ENCODE data around the gene PAGE2. TPM values are rescaled to one million over a fixed set of nuclear protein-coding genes. Genes with fewer than 3 reads are reported as not detected.
"Not testable (repeated sequence)": the region's sequence is repeated elsewhere in the genome, so short reads cannot be mapped to it uniquely, and the experiment has no call there.

Gene PAGE2
- total and polyA plus RNA-seq, 4 experiments from 2014 or later: not detected

- CTCF ChIA-PET (ENCODE audit: partially characterized antibody): no interaction called here
- Mint-ChIP-seq H3K9me3 (no peaks in the 10 kb centered on the region), H3K36me3 (no peaks in the 10 kb centered on the region), H3K4me3 (no peak overlapping the region), H3K27ac (no peak overlapping the region), H3K27me3 (no peaks in the 10 kb centered on the region), H3K4me1 (peaks cover 16 to 24% (median 19%) of the 10 kb centered on the region in 4 donors)
- intact Hi-C loops (cut with micrococcal nuclease): no loop called here
- no peaks in the 10 kb centered on the region for H3K36me3 ChIP-seq (ENCODE audit: insufficient read depth, low read length)
- peaks cover 26% of the 10 kb centered on the region for H3K4me1 ChIP-seq (ENCODE audit: insufficient read depth, low read length)
- no peak overlapping the region for H3K4me3 ChIP-seq (ENCODE audit: low read length in 2 of 2)
- POLR2A ChIA-PET (ENCODE audit: partially characterized antibody): no interaction called here
- no peaks in the 10 kb centered on the region for H3K9me3 ChIP-seq (ENCODE audit: control insufficient read depth in 1 of 2, low read length in 2 of 2)
- no peak for DNase-seq
- no peak overlapping the region for H3K27ac ChIP-seq (ENCODE audit: low read depth, low read length)
- H3K27me3 ChIP-seq (ENCODE audit: insufficient read depth, low read length): no peaks in the 10 kb centered on the region
Measured at GRCh38 chrX:55123900-55124299, 35.1 kb downstream of the PAGE2 start.

GRCh38 chrX:55127692-55128091 lies 38.9 kb downstream of the PAGE2 start:
- no peak overlapping the region for H3K27ac Mint-ChIP-seq
- no peaks in the 10 kb centered on the region for H3K9me3 ChIP-seq (ENCODE audit: control insufficient read depth in 1 of 2, low read length in 2 of 2)
- H3K36me3 Mint-ChIP-seq: no peaks in the 10 kb centered on the region
- no peaks in the 10 kb centered on the region for H3K9me3 Mint-ChIP-seq
- no peaks in the 10 kb centered on the region for H3K36me3 ChIP-seq (ENCODE audit: insufficient read depth, low read length)
- H3K4me1 Mint-ChIP-seq: no peaks in the 10 kb centered on the region
- POLR2A ChIA-PET (ENCODE audit: partially characterized antibody): no interaction called here
- no peaks in the 10 kb centered on the region for H3K4me1 ChIP-seq (ENCODE audit: insufficient read depth, low read length)
- no peaks in the 10 kb centered on the region for H3K27me3 ChIP-seq (ENCODE audit: insufficient read depth, low read length)
- H3K4me3 Mint-ChIP-seq: no peak overlapping the region
- no peak overlapping the region for H3K4me3 ChIP-seq (ENCODE audit: low read length in 2 of 2)
- H3K27me3 Mint-ChIP-seq: no peaks in the 10 kb centered on the region
- H3K27ac ChIP-seq (ENCODE audit: low read depth, low read length): no peak overlapping the region
- intact Hi-C loops (cut with micrococcal nuclease): no loop called here
- no peak for DNase-seq
- CTCF ChIA-PET (ENCODE audit: partially characterized antibody): no interaction called here

GRCh38 chrX:55129361-55129760 lies 40.5 kb downstream of the PAGE2 start:
- no peaks in the 10 kb centered on the region for H3K27me3 ChIP-seq (ENCODE audit: insufficient read depth, low read length)
- POLR2A ChIA-PET (ENCODE audit: partially characterized antibody): no interaction called here
- intact Hi-C loops (cut with micrococcal nuclease): no loop called here
- H3K27ac Mint-ChIP-seq: no peak overlapping the region
- no peak for DNase-seq
- H3K4me1 Mint-ChIP-seq: no peaks in the 10 kb centered on the region
- no peak overlapping the region for H3K4me3 Mint-ChIP-seq
- no peaks in the 10 kb centered on the region for H3K36me3 ChIP-seq (ENCODE audit: insufficient read depth, low read length)
- no peaks in the 10 kb centered on the region for H3K9me3 Mint-ChIP-seq
- no peak overlapping the region for H3K27ac ChIP-seq (ENCODE audit: low read depth, low read length)
- H3K27me3 Mint-ChIP-seq: no peaks in the 10 kb centered on the region
- no peaks in the 10 kb centered on the region for H3K36me3 Mint-ChIP-seq
- H3K9me3 ChIP-seq (ENCODE audit: control insufficient read depth in 1 of 2, low read length in 2 of 2): no peaks in the 10 kb centered on the region
- CTCF ChIA-PET (ENCODE audit: partially characterized antibody): no interaction called here
- H3K4me3 ChIP-seq (ENCODE audit: low read length in 2 of 2): no peak overlapping the region
- H3K4me1 ChIP-seq (ENCODE audit: insufficient read depth, low read length): no peaks in the 10 kb centered on the region

- Histone ChIP-seq H3K36me3 (ENCODE audit: insufficient read depth, low read length) (no peaks in the 10 kb centered on the region), H3K4me3 (ENCODE audit: low read length in 2 of 2) (no peak overlapping the region), H3K9me3 (ENCODE audit: control insufficient read depth in 1 of 2, low read length in 2 of 2) (no peaks in the 10 kb centered on the region), H3K27me3 (ENCODE audit: insufficient read depth, low read length) (no peaks in the 10 kb centered on the region), H3K4me1 (ENCODE audit: insufficient read depth, low read length) (no peaks in the 10 kb centered on the region), H3K27ac (ENCODE audit: low read depth, low read length) (no peak overlapping the region)
- ChIA-PET CTCF (ENCODE audit: partially characterized antibody) (interaction anchor here (1.6 kb wide), 1 partner anchor 10 kb away, joined by 5 read pairs; no protein-coding TSS in a partner anchor), POLR2A (ENCODE audit: partially characterized antibody) (no interaction called here)
- Mint-ChIP-seq H3K9me3 (no peaks in the 10 kb centered on the region), H3K36me3 (no peaks in the 10 kb centered on the region), H3K4me1 (no peaks in the 10 kb centered on the region), H3K27me3 (no peaks in the 10 kb centered on the region), H3K4me3 (no peak overlapping the region), H3K27ac (no peak overlapping the region)
- intact Hi-C loops (cut with micrococcal nuclease): loop anchor here (10.0 kb wide), 1 partner anchor 584 kb away; the partner anchor contains the start of gene RRAGB
- no peak for DNase-seq
Measured at GRCh38 chrX:55130481-55130880, 41.7 kb downstream of the PAGE2 start.

- H3K9me3 ChIP-seq (ENCODE audit: control insufficient read depth in 1 of 2, low read length in 2 of 2): no peaks in the 10 kb centered on the region
- no peaks in the 10 kb centered on the region for H3K4me1 ChIP-seq (ENCODE audit: insufficient read depth, low read length)
- Mint-ChIP-seq H3K36me3 (no peaks in the 10 kb centered on the region), H3K9me3 (no peaks in the 10 kb centered on the region), H3K4me1 (no peaks in the 10 kb centered on the region), H3K4me3 (no peak overlapping the region), H3K27me3 (no peaks in the 10 kb centered on the region), H3K27ac (no peak overlapping the region)
- POLR2A ChIA-PET (ENCODE audit: partially characterized antibody): no interaction called here
- DNase-seq: no peak
- H3K4me3 ChIP-seq (ENCODE audit: low read length in 2 of 2): no peak overlapping the region
- H3K36me3 ChIP-seq (ENCODE audit: insufficient read depth, low read length): no peaks in the 10 kb centered on the region
- CTCF ChIA-PET (ENCODE audit: partially characterized antibody): no interaction called here
- H3K27me3 ChIP-seq (ENCODE audit: insufficient read depth, low read length): no peaks in the 10 kb centered on the region
- no peak overlapping the region for H3K27ac ChIP-seq (ENCODE audit: low read depth, low read length)
- intact Hi-C loops (cut with micrococcal nuclease): loop anchor here (10.0 kb wide), 1 partner anchor 582 kb away; the partner anchor contains the start of gene RRAGB
Measured at GRCh38 chrX:55132416-55132815, 43.6 kb downstream of the PAGE2 start.

GRCh38 chrX:55135171-55135570 lies 46.4 kb downstream of the PAGE2 start:
- no peak overlapping the region for H3K27ac ChIP-seq (ENCODE audit: low read depth, low read length)
- intact Hi-C loops (cut with micrococcal nuclease): loop anchor here (2.0 to 10.0 kb wide), 2 partner anchors 580 to 1114 kb away; partner anchors contain the start of gene RRAGB
- POLR2A ChIA-PET (ENCODE audit: partially characterized antibody): interaction anchor here (0.9 to 1.0 kb wide), 2 partner anchors 354 to 582 kb away, joined by 3 to 4 read pairs; partner anchors contain the start of genes RRAGB and USP51
- H3K4me1 ChIP-seq (ENCODE audit: insufficient read depth, low read length): no peaks in the 10 kb centered on the region
- no peaks in the 10 kb centered on the region for H3K36me3 Mint-ChIP-seq
- H3K9me3 ChIP-seq (ENCODE audit: control insufficient read depth in 1 of 2, low read length in 2 of 2): no peaks in the 10 kb centered on the region
- no peak overlapping the region for H3K27ac Mint-ChIP-seq
- CTCF ChIA-PET (ENCODE audit: partially characterized antibody): interaction anchor here (1.3 to 1.5 kb wide), 3 partner anchors 209 to 1114 kb away, joined by 3 to 6 read pairs (median 4); no protein-coding TSS in a partner anchor
- DNase-seq: peak; percentile 8 to 42 (median 11)
- no peaks in the 10 kb centered on the region for H3K27me3 Mint-ChIP-seq
- no peaks in the 10 kb centered on the region for H3K9me3 Mint-ChIP-seq
- no peak overlapping the region for H3K4me3 ChIP-seq (ENCODE audit: low read length in 2 of 2)
- no peak overlapping the region for H3K4me3 Mint-ChIP-seq
- no peaks in the 10 kb centered on the region for H3K27me3 ChIP-seq (ENCODE audit: insufficient read depth, low read length)
- no peaks in the 10 kb centered on the region for H3K36me3 ChIP-seq (ENCODE audit: insufficient read depth, low read length)
- no peaks in the 10 kb centered on the region for H3K4me1 Mint-ChIP-seq

GRCh38 chrX:55140800-55141199 lies 52.0 kb downstream of the PAGE2 start:
- DNase-seq; POLR2A ChIA-PET (ENCODE audit: partially characterized antibody); H3K4me3 ChIP-seq (ENCODE audit: low read length in 2 of 2); H3K27me3 ChIP-seq (ENCODE audit: insufficient read depth, low read length); CTCF ChIA-PET (ENCODE audit: partially characterized antibody); H3K27me3 Mint-ChIP-seq; H3K27ac Mint-ChIP-seq; H3K27ac ChIP-seq (ENCODE audit: low read depth, low read length); H3K4me1 Mint-ChIP-seq; intact Hi-C loops (cut with micrococcal nuclease); H3K4me3 Mint-ChIP-seq; H3K9me3 ChIP-seq (ENCODE audit: control insufficient read depth in 1 of 2, low read length in 2 of 2); H3K36me3 ChIP-seq (ENCODE audit: insufficient read depth, low read length); H3K36me3 Mint-ChIP-seq; H3K4me1 ChIP-seq (ENCODE audit: insufficient read depth, low read length); H3K9me3 Mint-ChIP-seq: not testable (repeated sequence)

Measured in CD4-positive, alpha-beta memory T cell (primary cell).